HG02943 (cell line): Measurements from ENCODE around the gene SBNO1.
A peak's percentile ranks its signal among the peaks of the same experiment; 100 is the strongest.

Experiments used
- ATAC-seq: cut with Tn5 transposase; IDR thresholded peaks from one replicate; pipeline ENCODE4 v1.9.1; 2021; ENCODE audit warnings: mild to moderate bottlenecking, low read depth, moderate library complexity; ENCODE audit not compliant: unreplicated experiment

SBNO1 gene

DNA sequence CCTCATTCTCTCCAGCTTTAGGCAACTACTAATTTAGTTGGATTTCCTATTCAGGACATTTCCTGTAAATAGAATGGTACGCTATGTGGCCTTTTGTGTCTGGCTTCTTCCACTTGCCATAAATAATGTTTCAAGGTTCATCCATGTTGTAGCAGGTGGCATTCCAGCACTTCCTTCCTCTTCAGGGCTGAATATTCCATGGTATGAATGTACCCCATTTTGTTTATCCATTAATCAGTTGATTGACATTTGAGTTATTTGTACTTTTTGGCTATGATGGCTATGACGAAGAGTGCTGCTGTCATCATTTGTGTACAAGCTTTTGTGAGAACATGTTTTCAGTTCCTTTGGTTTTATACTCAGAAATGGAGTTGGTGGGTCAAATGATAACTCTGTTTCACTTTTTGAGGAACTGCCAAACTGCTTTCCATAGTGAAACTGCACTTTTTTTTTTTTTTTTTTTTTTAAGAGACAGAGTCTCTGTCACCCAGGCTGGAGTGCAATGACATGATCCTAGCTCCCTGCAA is 86.5 kb downstream of the SBNO1 start:
- ATAC-seq, result peak; percentile 54

DNA sequence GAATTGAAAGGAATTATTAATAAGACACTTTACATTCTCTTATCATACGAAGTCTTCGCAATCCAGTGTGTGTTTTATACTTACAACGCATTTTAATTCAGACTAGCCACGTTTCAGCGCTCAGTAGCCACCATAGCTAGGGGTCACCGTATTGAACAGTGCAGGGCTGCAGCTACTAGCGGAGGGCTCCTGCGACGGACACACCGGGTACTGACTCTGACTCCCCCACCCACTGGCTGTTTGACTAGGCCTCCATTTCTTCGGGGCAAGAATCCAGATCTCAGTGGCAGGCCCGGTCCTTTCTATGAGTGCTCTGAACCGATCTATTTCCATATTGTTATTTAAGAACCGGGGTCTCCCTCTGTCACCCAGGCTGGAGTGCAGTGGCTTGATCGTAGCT is 91.5 kb downstream of the SBNO1 start:
- no peak for ATAC-seq

DNA sequence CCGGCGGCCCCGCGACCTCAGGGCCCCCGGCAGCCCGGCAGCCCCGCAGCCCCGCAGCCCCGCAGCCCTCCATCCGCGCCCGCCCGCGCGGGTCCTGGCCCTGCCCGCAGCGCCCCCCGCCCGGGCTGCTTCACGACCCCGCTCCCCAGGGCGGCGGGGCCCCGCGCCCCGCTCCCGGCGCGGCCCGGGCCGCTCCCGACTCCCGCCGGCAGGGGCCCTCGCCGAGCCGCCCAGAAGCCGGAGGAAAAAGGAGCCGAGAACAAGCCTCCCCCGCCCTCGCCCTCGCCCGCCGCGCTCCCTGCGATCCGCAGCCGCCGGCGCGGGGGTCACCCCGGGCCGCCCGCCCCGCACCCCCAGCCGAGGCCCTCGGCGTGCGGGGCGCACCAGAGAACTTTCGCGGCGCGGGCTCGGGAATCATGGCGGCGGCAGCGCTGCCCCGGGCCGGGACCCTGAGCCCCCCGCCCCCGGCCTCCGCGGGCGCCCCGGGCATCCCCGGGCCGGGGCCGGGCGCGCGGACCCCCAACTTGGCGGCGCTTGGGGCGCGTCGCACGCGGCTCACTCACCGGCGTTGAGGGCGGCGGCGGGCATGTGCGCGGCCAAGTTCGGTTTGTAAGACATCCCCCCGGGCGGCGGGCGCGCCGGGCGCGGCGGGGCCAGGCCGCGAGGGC is 93.5 kb downstream of the SBNO1 start:
- ATAC-seq, result no peak

DNA sequence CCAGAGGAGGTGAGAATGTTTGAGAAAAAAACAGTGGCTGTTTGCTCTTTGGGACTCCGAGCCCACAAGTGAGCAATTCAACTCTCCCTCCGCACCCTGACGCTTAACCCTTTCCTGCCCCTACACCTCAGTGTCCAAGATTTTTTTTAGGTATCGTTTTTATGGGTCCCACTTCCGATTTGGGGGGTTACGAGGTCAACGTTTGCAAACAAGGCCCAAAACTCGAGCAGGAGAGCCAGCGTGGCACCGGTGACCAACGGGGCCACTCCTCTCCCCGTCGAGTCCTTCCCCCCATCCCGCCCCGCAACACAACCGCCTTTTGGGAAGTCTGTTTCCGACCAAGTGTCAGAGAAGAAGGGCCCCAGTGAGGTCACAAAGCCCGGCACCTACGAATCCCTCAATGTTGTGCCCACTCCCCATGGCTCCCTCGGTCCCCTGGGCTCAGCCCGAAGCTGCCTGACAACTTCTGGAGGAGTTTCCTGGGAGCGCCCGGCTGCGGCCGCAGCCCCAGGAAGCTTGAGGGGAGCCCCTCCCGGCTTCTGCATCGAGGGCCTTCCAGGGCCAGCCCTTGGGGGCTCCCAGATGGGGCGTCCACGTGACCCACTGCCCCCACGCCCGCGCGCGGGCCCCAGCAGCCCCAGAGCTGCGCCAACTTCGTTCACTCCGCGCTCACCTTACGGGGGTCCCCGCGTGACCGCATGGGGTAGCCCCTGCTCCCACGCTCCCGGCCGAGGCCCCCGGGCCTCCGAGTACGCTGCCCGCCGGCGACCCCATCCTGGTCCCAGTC is 94.2 kb downstream of the SBNO1 start:
- no peak for ATAC-seq

DNA sequence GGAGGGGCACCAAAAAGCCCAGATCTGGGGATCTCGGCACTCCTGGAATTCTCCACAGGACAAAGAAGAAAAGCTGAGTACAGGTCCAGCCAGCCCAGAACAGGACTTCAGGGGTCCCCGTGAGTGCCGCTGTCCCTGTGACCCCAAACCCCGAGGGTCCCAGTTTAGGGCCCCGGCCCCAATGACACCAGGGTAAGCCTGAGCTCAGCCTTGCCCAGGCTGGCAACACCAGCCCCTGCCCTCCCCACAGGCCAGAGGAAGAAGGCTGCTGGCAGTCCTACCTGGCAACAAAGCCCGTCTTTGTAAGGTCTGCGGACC is 94.8 kb downstream of the SBNO1 start:
- no peak for ATAC-seq

DNA sequence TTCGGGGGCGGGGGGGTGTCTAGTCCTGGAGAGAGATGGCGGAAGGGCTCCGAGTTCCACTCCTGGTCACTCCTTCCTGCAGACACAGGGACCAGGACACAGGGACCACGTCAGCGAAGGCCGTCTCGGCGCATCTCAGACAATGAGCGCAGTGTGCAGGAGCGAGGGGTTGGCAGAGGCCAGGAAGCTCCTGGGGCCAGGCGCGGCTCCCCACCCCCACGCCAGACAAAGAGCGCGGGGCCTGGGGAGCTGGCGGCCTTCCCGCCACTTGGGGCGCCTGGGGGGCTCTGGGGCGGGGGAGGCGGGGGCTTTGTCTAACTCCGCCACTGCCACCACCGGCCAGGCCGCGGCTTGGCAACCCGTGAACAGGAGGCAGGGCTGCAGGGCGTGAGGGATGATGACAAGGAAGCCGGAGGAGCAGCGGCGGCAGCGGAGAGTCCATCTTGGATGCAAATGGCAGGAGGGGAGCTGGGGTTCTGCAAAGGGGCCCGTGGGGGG is 95.2 kb downstream of the SBNO1 start:
- no peak for ATAC-seq

DNA sequence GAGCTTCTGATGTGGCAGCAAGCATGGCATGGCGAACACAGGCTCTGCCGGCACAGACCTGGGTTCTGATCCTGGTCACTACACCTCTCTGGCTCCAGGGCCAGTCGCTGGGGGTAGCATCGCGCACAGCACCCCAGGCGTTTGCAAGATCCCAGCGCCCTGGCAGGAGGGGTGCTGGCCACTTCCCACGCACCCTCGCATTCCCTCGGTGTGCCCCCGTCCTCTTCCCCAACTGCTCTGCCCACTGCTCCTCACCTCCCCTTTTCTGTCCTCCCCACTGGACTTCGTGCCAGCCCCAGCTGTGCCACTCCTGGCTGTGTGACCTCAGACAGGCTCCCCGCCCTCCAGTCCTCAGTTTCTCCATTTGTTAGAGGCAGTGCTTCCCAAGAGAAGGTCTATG is 95.8 kb downstream of the SBNO1 start:
- no peak for ATAC-seq

DNA sequence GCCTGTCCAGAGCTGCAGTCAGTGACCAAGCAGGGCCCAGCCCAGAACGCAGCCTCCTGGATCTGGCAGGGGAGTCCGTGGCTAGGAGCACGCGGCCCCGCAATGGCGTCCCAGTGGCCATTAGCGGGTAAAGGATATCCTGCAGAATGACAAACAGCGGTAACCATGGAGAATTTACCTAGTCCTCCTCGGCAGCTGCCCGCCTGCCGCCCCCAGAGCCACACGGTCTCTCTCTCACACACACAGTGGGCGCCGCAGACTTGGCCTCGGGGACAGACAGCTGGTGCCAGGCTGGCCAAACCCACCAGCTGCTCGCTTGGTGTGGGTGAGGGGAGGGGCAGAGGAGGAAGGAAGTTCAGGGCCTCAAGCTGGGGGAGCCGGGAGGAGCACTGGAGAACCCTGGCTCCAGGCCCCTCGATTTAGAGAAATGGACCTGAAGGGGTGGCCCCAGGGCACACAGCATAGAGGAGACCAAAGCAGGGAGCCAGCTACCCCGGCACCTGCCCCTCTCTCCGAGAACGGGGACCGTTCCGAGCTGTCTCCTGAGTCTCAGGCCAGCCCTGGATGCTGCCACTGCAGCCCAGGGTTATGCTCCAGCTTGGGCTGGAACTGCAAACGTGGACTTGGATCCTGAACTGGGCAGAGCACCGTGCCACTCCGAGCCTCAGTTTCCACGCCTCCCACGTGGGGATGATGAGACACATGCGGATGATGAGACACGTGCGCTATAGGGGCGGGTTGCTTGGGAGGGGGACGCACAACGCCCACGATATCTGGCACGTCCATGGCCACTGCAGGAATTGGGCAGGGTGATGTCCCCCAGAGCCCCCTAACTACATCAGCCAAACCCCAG is 96.4 kb downstream of the SBNO1 start:
- no peak for ATAC-seq

DNA sequence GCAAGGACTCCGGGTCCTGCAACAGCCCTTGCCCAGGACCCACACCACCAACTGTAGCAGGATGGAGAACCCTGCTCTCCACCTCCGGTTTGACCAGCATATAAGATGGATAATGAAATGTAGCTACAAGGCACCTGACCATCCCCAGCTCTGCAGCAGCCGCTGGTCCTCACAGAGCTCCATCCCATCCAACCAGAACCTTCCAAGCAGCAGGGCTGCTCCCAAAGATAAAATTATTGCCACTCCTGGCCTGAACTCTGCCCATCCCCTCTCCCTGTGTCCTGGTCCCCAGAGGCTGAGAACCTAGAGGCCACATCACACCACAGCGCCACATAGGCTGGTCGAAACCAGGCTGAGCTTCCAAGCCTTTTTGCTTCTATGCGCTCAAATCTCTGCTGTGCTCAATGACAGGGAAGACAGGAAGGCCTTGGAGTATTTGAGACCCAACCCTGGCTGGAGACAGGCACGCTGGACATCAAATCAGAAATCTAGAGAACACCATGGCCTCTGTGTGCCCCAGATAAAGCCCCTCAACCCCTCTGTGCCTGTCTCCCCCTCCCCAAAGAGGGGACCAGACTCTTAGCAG is 97.2 kb downstream of the SBNO1 start:
- ATAC-seq, result no peak

DNA sequence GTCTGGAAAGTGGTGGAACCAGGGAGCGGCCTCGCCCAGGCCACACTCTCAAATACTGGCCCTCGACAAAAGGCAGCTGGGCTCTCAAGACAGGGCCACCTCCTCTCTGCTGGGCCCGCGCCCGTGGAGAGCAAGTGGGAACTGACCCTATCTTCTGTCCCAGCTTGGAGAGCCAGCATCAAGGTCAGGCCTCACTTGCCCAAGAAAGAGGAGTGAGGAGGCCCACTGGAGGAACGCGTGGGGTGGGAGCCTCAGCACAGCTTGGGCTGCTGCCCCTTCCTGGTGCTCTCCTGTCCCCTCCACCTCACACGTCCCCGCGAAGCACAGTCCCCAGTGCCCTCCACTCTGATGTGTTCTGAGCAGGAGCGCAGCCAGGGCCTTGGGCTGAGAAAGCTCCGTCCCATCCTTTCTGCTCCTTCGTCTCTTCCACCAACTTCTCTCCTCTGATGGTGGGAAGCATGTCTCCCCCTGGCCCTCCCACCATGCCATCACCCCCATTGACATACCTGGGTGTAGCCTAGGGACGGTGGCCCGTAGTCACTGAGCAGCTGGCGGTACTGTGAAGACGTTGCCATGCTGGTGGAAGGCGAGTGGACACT is 97.9 kb downstream of the SBNO1 start:
- ATAC-seq, result no peak

DNA sequence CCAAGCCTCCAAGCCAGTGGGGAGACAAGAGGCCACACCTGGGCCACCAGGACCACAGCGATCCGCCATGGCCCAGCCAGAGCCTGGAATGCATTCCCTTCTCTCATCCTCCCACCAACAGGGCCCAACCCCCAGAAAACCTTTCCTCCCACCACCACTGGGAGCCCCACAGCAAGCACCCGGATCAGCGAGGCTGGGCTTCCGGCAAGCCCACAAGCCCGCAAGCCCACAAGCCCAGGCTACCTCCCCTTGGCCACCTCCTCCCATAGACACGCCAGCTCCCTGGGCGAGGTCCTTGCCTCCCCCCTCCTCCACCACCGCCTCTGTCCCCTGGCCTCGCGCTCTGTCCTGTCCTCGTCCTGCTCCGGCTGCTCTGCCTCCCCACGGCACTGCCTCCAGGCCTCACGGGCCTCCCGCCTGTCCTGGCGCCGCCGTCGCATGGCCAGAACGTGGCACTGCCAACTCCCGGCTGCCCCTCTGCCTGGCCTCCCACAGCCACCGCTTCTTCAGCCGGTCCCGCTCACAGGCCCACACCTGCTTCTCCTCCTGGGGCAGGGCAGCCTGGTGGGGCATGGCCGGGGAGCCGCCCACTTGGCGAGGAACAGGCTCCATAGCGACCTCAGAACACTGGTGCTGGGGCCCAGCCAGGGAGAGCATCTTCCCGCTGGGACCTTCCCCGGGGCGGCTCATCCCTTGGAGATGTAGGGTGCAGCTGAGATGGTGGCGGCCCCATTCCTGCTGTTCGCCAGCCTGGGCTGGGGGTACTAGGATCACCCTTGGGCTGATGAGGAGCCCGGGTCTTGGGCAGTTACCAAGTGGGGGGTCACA is 98.6 kb downstream of the SBNO1 start:
- no peak for ATAC-seq

DNA sequence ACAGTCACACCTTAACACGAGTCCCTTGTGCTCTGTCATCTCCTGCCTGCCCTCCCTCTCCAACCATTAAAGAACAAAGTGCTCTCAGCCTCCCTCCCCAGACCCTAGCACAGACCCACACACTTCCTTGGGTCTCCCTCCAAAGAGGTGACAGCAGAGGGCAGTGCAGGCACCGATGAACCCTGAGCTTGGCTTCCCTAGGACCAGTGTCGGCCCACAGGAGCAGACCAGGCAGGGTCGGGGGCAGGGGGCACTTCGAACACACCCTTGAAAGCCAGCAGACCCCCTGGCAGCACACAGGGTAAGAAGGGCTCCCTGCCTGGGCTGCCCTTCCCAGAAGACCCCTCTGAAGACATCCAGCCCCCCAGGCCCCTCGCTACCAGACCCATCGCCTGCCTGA is 100.0 kb downstream of the SBNO1 start:
- ATAC-seq, result no peak

DNA sequence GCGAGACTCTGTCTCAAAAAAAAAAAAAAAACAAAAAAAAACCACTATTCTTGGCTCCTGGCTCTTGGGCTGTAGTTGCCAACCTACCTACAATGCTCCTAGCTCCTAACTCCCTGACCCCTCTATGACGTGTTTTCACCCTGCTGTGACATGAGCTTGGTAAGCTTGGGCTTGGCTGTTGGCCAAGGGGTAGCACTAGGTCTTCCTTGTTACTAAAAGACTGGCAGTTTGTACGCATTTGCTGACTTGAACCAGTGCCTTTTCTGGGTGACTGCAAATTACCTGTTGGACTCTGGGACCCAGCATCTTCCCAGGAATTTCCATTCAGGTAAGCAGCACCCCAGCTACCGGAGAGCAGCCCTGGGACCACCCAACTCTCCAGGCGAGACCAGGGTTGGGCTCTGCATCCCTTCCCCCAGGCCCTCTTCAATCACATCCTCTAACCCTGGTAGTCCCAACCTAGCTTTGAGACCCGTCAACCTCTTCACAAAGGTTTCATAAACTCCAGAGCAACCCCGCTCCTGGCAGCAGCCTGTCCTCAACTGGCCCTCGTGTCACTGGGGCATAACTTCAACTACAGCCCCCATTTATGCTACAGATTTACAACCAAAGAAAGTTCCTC is 101.3 kb downstream of the SBNO1 start:
- ATAC-seq, result no peak

DNA sequence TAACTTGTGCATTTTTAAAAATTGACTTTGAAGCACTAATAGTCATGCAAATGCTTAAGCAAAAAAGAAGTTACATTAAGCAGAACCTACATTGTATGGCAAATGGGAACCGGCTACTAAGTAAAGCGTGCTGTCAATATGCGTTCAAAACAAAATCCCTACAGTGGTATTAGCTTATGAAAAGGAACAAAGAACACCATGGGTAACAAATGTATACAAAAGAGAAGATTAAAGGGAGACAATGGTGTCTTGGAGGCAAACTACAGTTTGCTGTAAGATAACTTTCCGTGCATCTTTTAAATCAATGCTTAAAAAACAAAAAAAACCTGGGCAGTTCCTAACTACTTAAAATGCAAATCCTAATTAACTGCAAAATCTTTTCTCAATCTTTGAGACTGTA is 103.5 kb downstream of the SBNO1 start:
- no peak for ATAC-seq

DNA sequence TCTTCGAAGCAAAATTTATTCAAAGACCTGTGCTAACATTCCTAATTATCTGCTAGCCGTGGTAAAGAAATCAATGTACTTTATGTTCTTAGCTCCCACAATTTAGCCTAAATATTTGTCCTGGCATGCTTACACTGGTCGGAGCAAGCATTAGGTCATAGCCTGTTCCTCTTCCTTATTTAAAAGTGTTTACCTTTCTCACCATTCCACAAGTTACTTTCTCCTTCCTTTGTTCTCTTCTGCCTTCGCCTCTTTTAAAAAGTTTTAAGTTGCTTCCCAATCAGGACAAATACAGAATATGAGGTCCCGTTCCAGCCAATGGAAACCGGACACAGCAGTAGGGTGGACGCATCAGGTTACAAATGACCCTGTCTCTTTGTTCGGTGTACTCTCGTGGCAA is 104.6 kb downstream of the SBNO1 start:
- ATAC-seq, result no peak

DNA sequence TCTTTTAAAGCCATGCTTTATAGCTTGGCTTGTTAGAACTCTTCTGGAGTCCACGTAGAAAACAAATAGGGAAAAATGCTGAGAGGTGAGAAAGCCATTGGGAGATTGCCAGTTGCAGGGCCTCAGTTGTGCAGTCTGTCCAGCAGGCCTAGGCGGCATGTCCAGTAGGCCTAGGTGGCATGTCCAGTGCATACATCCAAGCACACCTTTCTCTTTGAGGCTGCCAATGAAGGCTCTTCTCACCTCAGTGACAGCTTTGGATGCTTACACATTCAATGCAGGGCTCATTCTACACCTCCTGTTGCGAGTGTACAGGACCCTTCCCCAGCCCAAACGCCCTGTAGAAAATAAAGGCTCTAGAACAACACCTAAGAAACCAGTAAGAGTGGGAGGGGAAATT is 106.1 kb downstream of the SBNO1 start:
- no peak for ATAC-seq

DNA sequence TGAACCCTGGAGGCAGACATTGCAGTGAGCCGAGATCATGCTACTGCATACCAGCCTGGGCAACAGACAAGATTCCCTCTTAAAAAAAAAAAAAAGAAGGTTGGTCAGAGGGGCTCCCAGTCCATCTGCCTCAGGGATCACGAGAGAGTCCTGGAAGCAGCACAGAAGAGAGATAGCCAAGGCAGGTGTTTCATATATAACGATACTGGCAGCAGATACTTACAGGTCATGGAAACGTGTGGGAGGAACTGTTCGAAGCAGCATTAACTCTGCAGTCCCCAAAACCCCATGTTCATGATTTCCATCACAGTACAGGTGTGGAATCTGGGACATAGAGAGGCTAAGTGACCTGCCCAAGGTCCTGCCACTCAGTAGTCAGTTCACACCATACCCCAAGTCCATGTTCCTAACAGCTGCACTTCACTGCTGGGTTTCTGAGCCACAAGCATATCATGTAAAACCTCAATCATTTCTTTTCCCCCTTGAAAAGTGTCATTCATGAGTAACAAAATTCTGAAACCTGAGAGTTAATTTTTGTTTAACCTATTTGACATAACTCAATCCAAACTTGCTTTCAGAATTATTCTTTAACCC is 109.7 kb downstream of the SBNO1 start:
- ATAC-seq, result no peak

DNA sequence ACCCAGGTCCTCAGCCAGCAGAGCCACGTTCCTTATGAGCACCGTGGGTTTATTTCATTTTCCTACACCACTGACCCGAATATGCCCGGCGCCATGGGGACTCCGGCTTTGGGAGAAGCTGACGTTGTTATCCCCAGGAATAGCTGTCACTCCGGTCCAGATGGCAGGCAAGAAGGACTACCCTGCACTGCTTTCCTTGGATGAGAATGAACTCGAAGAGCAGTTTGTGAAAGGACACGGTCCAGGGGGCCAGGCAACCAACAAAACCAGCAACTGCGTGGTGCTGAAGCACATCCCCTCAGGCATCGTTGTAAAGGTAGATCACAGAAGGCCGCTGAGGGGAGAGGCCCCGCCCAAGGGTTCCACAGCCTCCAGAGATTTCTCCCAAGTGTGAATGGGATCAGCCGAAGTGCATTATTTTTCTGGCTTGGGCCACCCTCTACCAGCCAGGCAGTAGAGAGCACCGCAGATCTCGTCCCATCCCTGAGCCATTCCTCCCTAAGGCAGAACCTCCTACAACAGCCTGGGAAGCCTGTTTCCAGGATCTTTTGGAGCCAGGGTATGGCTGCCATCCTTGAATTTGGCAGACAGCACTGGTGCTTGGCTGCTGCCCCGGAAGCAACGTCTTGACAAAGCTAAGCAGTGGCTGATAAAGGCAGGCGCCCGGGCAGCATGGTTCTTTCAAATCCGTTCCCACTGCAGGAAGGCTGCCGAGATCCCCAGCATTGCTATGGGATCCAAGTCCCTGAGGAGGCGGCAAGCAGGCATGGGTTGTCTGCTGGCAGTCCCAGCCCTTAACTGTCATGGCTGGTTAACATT is 110.8 kb downstream of the SBNO1 start:
- no peak for ATAC-seq
